GM12878 (cell line): ENCODE measurements around the gene SPRY2. TPM values are rescaled to one million over a fixed set of nuclear protein-coding genes. Genes with fewer than 3 reads are reported as not detected.

Experiments
- BACH1 ChIP-seq: fragments of 450-650 bp; IDR thresholded peaks from 2 replicates; pipeline ENCODE4 v1.6.1; 2017; ENCODE audit warnings: mild to moderate bottlenecking, borderline replicate concordance
- CBX5 ChIP-seq: sonication (generic); IDR thresholded peaks from 2 replicates; pipeline ENCODE4 v1.6.1; 2016; ENCODE audit warnings: low read depth, moderate library complexity, mild to moderate bottlenecking, inconsistent platforms
- IKZF1 ChIP-seq: fragments of 450-650 bp; conservative IDR thresholded peaks from 2 replicates; pipeline ENCODE4 v1.6.1; 2017; ENCODE audit warnings: antibody characterized with exemption, mild to moderate bottlenecking
- MTA3 ChIP-seq: IDR thresholded peaks from 2 replicates; pipeline ENCODE4 v1.6.1; 2012; ENCODE audit warnings: low read length, inconsistent platforms, borderline replicate concordance
- PAX5 ChIP-seq: IDR thresholded peaks from 2 replicates; pipeline ENCODE4 v1.6.1; 2011; ENCODE audit warnings: low read depth, low read length, borderline replicate concordance
- POLR2A ChIP-seq: IDR thresholded peaks from 2 replicates; pipeline ENCODE4 v1.6.1; 2011; ENCODE audit warnings: low read depth, mild to moderate bottlenecking, low read length
- POLR2AphosphoS5 ChIP-seq: IDR thresholded peaks from 2 replicates; pipeline ENCODE4 v1.6.1; 2011; ENCODE audit warnings: mild to moderate bottlenecking, low read length, inconsistent platforms
- RAD21 ChIP-seq: IDR thresholded peaks from 2 replicates; pipeline ENCODE4 v1.6.1; 2011; ENCODE audit warnings: mild to moderate bottlenecking, low read depth, low read length, moderate library complexity; ENCODE audit not compliant: insufficient read depth
- SMC3 ChIP-seq: IDR thresholded peaks from 2 replicates; pipeline ENCODE4 v1.6.1; 2011; ENCODE audit warnings: low read length, improper control_type of control experiment, borderline replicate concordance
- ZBTB33 ChIP-seq: fragments of 450-650 bp; IDR thresholded peaks from 2 replicates; pipeline ENCODE4 v1.6.1; 2017; ENCODE audit warnings: mild to moderate bottlenecking
- ZNF687 ChIP-seq: fragments of 450-650 bp; IDR thresholded peaks from 2 replicates; pipeline ENCODE4 v1.6.1; 2017; ENCODE audit warnings: mild to moderate bottlenecking, moderate library complexity
- polyA plus RNA-seq, 11 experiments: library from polyadenylated mRNA; depleted of rRNA in 4 of 11; unstranded in 6 of 11; stranded (reverse) in 5 of 11; fragments of >200 nt; fragmentation: Nextera tagmentation in 4 of 11; fragmentation: Illumina TruSeq in 1 of 11; extraction: Ambion mirVana in 4 of 11; extraction: Trizol in 1 of 11; gene quantifications; 1 replicate in 1 of 11; 2 replicates in 10 of 11; pipeline versions ENCODE4 v1.2.1 to v1.2.3, GENCODE V29; 2011 to 2016; ENCODE audit warnings: inconsistent platforms in 2 of 11, missing spikeins in 2 of 11, low read depth in 1 of 11
- total RNA-seq, 4 experiments: library from RNA; depleted of rRNA in 3 of 4; stranded (reverse); fragments of >200 nt in 3 of 4; fragmentation: Illumina TruSeq in 1 of 4; extraction: Trizol in 1 of 4; gene quantifications; 2 replicates each; pipeline versions ENCODE4 v1.2.1 to v1.2.3, GENCODE V29; 2013 to 2021

Gene SPRY2
- total and polyA plus RNA-seq, 10 of the 15 experiments (the other 5 are each of a cell fraction or from before 2014, with no cell fraction given), result 1.8 to 82.1 (median 9.2) TPM

GRCh38 chr13:80338781-80339562 lies 2.0 kb downstream of the SPRY2 start (continued):
- TF ChIP-seq MTA3 (no peak), ZNF687 (peak; percentile 53; the same call in 1 of the 2 replicates), BACH1 (peak; percentile 80; the same call in 1 of the 2 replicates), POLR2AphosphoS5 (no peak), PAX5 (peak; percentile 8; the same call in 1 of the 2 replicates), SMC3 (peak; percentile 7; the same call in 1 of the 2 replicates), RAD21 (peak; percentile 25; the same call in 1 of the 2 replicates), POLR2A (peak; percentile 49; the same call in 1 of the 2 replicates), IKZF1 (peak; percentile 86), ZBTB33 (peak; percentile 14; the same call in 1 of the 2 replicates), CBX5 (no peak)
